Osteoblast (primary cell): ENCODE measurements around the gene SHB. TPM values are rescaled to one million over a fixed set of nuclear protein-coding genes. Genes with fewer than 3 reads are reported as not detected.

Experiments
- DNase-seq: peaks from one replicate; pipeline ENCODE4 v3.0.0; 2011; ENCODE audit warnings: low spot score, mixed read lengths; ENCODE audit not compliant: insufficient read length; ENCODE audit errors: missing footprints
- H2AFZ ChIP-seq: 2 replicates; pipeline ENCODE4 v1.6.0; 2011; ENCODE audit warnings: mild to moderate bottlenecking, low read length
- H3K27ac ChIP-seq: 2 replicates; pipeline ENCODE4 v1.5.1; 2011; ENCODE audit warnings: mild to moderate bottlenecking, low read depth, low read length, moderate library complexity
- H3K27me3 ChIP-seq: 2 replicates; pipeline ENCODE4 v1.6.0; 2012; ENCODE audit warnings: mild to moderate bottlenecking, control low read depth, inconsistent platforms, low read length, moderate library complexity; ENCODE audit not compliant: insufficient read depth
- H3K36me3 ChIP-seq: 2 replicates; pipeline ENCODE4 v1.5.1; 2011; ENCODE audit warnings: mild to moderate bottlenecking, low read length, control low read depth, moderate library complexity; ENCODE audit not compliant: insufficient read depth
- H3K4me1 ChIP-seq: 2 replicates; pipeline ENCODE4 v1.5.1; 2011; ENCODE audit warnings: mild to moderate bottlenecking, low read length, control low read depth, moderate library complexity; ENCODE audit not compliant: insufficient read depth
- H3K4me2 ChIP-seq: 2 replicates; pipeline ENCODE4 v1.6.0; 2011; ENCODE audit warnings: mild to moderate bottlenecking, low read length; ENCODE audit not compliant: insufficient read depth
- H3K4me3 ChIP-seq: fragments of 200-600 bp; sonication (generic); 3 replicates; pipeline ENCODE4 v1.5.1; 2012; ENCODE audit warnings: mild to moderate bottlenecking, low read length, inconsistent platforms; ENCODE audit not compliant: insufficient read depth
- H3K79me2 ChIP-seq: 2 replicates; pipeline ENCODE4 v1.6.0; 2012; ENCODE audit warnings: mild to moderate bottlenecking, low read length, control low read depth, inconsistent platforms; ENCODE audit not compliant: insufficient read depth
- H3K9me3 ChIP-seq: 2 replicates; pipeline ENCODE4 v1.5.1; 2011; ENCODE audit warnings: low read depth, low read length, control low read depth
- H4K20me1 ChIP-seq: 2 replicates; pipeline ENCODE4 v1.6.0; 2012; ENCODE audit warnings: mild to moderate bottlenecking, low read length, control low read depth; ENCODE audit not compliant: insufficient read depth
- CTCF ChIP-seq: IDR thresholded peaks from 2 replicates; pipeline ENCODE4 v1.5.1; 2011; ENCODE audit warnings: mild to moderate bottlenecking, low read depth, low read length, moderate library complexity; ENCODE audit errors: extremely low read depth
- total RNA-seq: library from RNA; depleted of rRNA; stranded (reverse); fragments of >200 nt; gene quantifications from 2 replicates; pipeline ENCODE4 v1.2.3, GENCODE V29; 2012

Gene SHB
- total RNA-seq, 1 donor: 9.4 TPM

GRCh38 chr9:38107811-38108304 is 38.8 kb upstream of the SHB start:
- no peak for DNase-seq
- Histone ChIP-seq H3K79me2 (no peaks in the 10 kb centered on the region), H3K9me3 (no peaks in the 10 kb centered on the region), H3K4me2 (no peak overlapping the region), H2AFZ (no peak overlapping the region), H3K27me3 (peaks cover 39% of the 10 kb centered on the region), H3K36me3 (no peaks in the 10 kb centered on the region), H4K20me1 (no peaks in the 10 kb centered on the region), H3K4me1 (no peaks in the 10 kb centered on the region), H3K4me3 (no peak overlapping the region), H3K27ac (no peak overlapping the region)
- no peak for TF ChIP-seq CTCF

- no peak overlapping the region for H3K4me3 ChIP-seq
- H4K20me1 ChIP-seq: no peaks in the 10 kb centered on the region
- no peak overlapping the region for H3K4me2 ChIP-seq
- no peak overlapping the region for H2AFZ ChIP-seq
- H3K4me1 ChIP-seq: no peaks in the 10 kb centered on the region
- H3K27me3 ChIP-seq: peaks cover 35% of the 10 kb centered on the region
- H3K79me2 ChIP-seq: no peaks in the 10 kb centered on the region
- no peak overlapping the region for H3K27ac ChIP-seq
- H3K9me3 ChIP-seq: no peaks in the 10 kb centered on the region
- no peak for DNase-seq
- no peak for TF ChIP-seq CTCF
- no peaks in the 10 kb centered on the region for H3K36me3 ChIP-seq
Measured at GRCh38 chr9:38107405-38107804, 38.4 kb upstream of the SHB start.

- H3K4me2 ChIP-seq: no peak overlapping the region
- no peaks in the 10 kb centered on the region for H4K20me1 ChIP-seq
- H3K36me3 ChIP-seq: no peaks in the 10 kb centered on the region
- H3K27me3 ChIP-seq: peaks cover 31% of the 10 kb centered on the region
- no peaks in the 10 kb centered on the region for H3K79me2 ChIP-seq
- no peaks in the 10 kb centered on the region for H3K4me1 ChIP-seq
- H3K9me3 ChIP-seq: no peaks in the 10 kb centered on the region
- H2AFZ ChIP-seq: no peak overlapping the region
- H3K27ac ChIP-seq: no peak overlapping the region
- DNase-seq: no peak
- no peak overlapping the region for H3K4me3 ChIP-seq
- no peak for TF ChIP-seq CTCF
Measured at GRCh38 chr9:38106488-38106887, 37.5 kb upstream of the SHB start.

GRCh38 chr9:38103340-38103739 is 34.3 kb upstream of the SHB start:
- Histone ChIP-seq H3K27ac (no peak overlapping the region), H3K27me3 (peaks cover 18% of the 10 kb centered on the region), H2AFZ (no peak overlapping the region), H3K4me1 (no peaks in the 10 kb centered on the region), H3K9me3 (no peaks in the 10 kb centered on the region), H3K36me3 (no peaks in the 10 kb centered on the region), H3K79me2 (no peaks in the 10 kb centered on the region), H4K20me1 (no peaks in the 10 kb centered on the region), H3K4me2 (no peak overlapping the region), H3K4me3 (no peak overlapping the region)
- no peak for DNase-seq
- TF ChIP-seq CTCF: no peak
